Karpas-422 (cell line): ENCODE results near the gene SIL1. TPM values are rescaled to one million over a fixed set of nuclear protein-coding genes. Genes with fewer than 3 reads are reported as not detected.
"Not testable (repeated sequence)": the region's sequence is repeated elsewhere in the genome, so short reads cannot be mapped to it uniquely, and the experiment has no call there.

Experiments
- DNase-seq: peaks from one replicate; pipeline ENCODE4 v3.0.0-alpha.2; 2015
- H2AFZ ChIP-seq: fragments of 200-600 bp; sonication (generic); 2 replicates; pipeline ENCODE4 v1.6.1; 2014; ENCODE audit warnings: antibody characterized with exemption, low read length, mixed read lengths
- H3K27ac ChIP-seq: fragments of 200-600 bp; sonication (generic); 2 replicates; pipeline ENCODE4 v1.5.1; 2014; ENCODE audit warnings: mild to moderate bottlenecking, low read length, moderate library complexity
- H3K27me3 ChIP-seq: fragments of 200-600 bp; sonication (generic); 2 replicates; pipeline ENCODE4 v1.6.1; 2014; ENCODE audit warnings: low read length, mixed read lengths
- H3K36me3 ChIP-seq: fragments of 200-600 bp; sonication (generic); 2 replicates; pipeline ENCODE4 v1.6.1; 2014; ENCODE audit warnings: low read length, mixed read lengths; ENCODE audit not compliant: insufficient read depth
- H3K4me1 ChIP-seq: fragments of 200-600 bp; sonication (generic); 2 replicates; pipeline ENCODE4 v1.6.1; 2014; ENCODE audit warnings: mild to moderate bottlenecking, low read length, mixed read lengths
- H3K4me2 ChIP-seq: fragments of 200-600 bp; sonication (generic); 2 replicates; pipeline ENCODE4 v1.6.1; 2014; ENCODE audit warnings: low read length, low read depth, mild to moderate bottlenecking; ENCODE audit not compliant: poor library complexity, severe bottlenecking
- H3K4me3 ChIP-seq: fragments of 200-600 bp; sonication (generic); 2 replicates; pipeline ENCODE4 v1.5.1; 2014; ENCODE audit warnings: mild to moderate bottlenecking, antibody characterized with exemption, low read length, mixed read lengths
- H3K79me2 ChIP-seq: fragments of 200-600 bp; sonication (generic); 2 replicates; pipeline ENCODE4 v1.6.1; 2014; ENCODE audit warnings: mild to moderate bottlenecking, low read length, mixed read lengths
- H3K9ac ChIP-seq: fragments of 200-600 bp; sonication (generic); 2 replicates; pipeline ENCODE4 v1.6.0; 2014; ENCODE audit warnings: low read length
- H3K9me2 ChIP-seq: fragments of 200-600 bp; sonication (generic), shearing (Covaris generic); replicated peaks from 2 replicates; pipeline ENCODE4 v1.6.0; 2014; ENCODE audit warnings: mild to moderate bottlenecking, low read length, moderate library complexity; ENCODE audit not compliant: insufficient read depth
- H3K9me3 ChIP-seq: fragments of 300-700, 200-600 bp; sonication (generic); 2 replicates; pipeline ENCODE4 v1.6.1; 2014; ENCODE audit warnings: low read length, mixed read lengths
- H4K20me1 ChIP-seq: fragments of 200-600 bp; sonication (generic); 2 replicates; pipeline ENCODE4 v1.6.1; 2014; ENCODE audit warnings: mild to moderate bottlenecking, antibody characterized with exemption, low read length, low read depth; ENCODE audit not compliant: insufficient read depth
- total RNA-seq: library from RNA; depleted of rRNA; stranded (reverse); fragments of >200 nt; shearing (Covaris generic); gene quantifications from 2 replicates; pipeline ENCODE4 v1.2.3, GENCODE V29; 2014; ENCODE audit warnings: low replicate concordance

The SIL1 gene
- total RNA-seq, 1 experiment from 2014 or later: 10.7 TPM

DNA sequence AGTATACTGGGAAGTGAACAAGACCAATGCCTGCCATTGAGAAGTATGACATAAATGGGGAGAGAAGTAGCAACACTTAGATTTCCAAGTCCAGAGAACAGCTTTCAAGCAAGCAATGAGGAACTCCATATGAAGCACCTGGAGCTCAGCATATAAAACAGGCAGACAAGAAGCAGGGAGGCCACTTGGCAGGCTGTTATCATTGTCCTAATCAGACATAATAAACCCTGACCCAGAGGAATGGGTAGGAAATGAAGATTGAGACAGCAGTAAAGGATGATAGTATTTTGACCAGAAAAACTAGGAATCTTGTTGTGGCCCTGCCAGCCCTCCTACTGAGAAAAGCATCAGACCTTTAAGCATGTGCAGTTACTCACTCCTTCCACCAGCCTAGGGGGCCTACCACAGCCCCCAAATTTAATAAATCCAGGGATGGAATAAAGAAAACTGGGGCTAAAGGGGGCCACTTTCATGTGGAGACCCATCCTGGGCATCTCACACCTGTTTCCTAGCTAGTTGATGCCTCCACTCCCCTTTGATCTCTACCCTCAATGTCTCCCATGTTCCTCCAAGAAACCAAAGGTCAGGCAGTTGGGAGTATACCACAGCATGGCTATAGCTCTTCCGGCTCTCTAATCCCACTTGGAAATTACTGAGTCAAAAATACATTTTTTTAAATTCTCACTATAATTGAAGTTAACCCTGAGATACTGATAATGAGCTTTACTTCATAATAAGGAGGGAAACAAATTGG lies 135.1 kb downstream of the SIL1 start:
- no peaks in the 10 kb centered on the region for H3K36me3 ChIP-seq
- H3K27me3 ChIP-seq: no peaks in the 10 kb centered on the region

DNA sequence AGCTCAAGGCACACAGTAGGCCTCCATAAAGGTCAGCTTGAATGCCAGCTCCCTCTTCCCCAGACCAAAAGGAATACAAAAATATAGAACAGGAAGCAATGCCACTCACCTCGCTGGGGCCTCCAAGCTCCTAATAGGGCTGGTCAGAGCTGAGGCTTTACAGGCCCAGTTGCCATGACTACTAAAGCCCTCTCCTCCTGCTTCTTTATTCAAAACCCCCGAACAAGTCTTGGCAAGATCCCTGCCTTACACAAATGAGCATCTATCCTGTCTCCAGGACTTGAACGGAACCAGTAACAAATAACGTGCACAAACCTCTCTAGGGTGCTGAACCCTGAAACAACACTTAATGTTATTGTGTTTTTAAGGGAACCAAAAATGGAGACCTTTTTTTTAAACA lies 136.3 kb downstream of the SIL1 start:
- no peak for DNase-seq

More for the DNA sequence above, 135.1 kb downstream of the SIL1 start:
- Histone ChIP-seq H3K9me3 (no peaks in the 10 kb centered on the region), H3K9me2 (no peaks in the 10 kb centered on the region), H3K4me3 (no peak overlapping the region), H3K79me2 (no peaks in the 10 kb centered on the region), H3K9ac (no peak overlapping the region), H3K4me2 (no peak overlapping the region), H4K20me1 (peaks cover 3% of the 10 kb centered on the region; the same call in 1 of the 2 replicates), H3K27ac (no peak overlapping the region), H2AFZ (no peak overlapping the region), H3K4me1 (peaks cover 41% of the 10 kb centered on the region)
- no peak for DNase-seq

DNA sequence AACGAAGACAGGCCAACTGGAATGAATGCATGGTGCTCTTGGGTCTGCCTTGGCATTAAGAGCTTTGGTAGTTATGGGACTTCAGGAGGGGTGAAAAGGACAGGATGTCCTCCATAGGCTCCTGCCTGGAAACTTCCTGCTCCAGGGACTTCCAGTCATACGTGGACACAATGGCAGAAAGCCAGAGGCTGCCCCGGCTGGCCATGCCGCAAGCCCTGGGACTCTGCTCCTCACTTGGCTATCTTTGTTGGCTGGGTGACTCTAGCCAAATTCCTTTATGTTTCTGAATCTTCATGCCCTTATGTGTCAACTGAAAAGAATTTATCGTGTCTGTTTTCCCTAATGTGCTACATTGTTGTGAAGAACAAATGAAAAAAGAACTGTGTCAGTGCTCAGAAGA lies 136.9 kb downstream of the SIL1 start:
- Histone ChIP-seq H3K27ac (no peak overlapping the region), H3K9me3 (no peaks in the 10 kb centered on the region), H3K4me3 (no peak overlapping the region), H3K9ac (no peak overlapping the region), H3K4me2 (no peak overlapping the region), H3K79me2 (no peaks in the 10 kb centered on the region), H3K4me1 (peaks cover 24% of the 10 kb centered on the region), H3K27me3 (no peaks in the 10 kb centered on the region), H3K36me3 (no peaks in the 10 kb centered on the region), H3K9me2 (no peaks in the 10 kb centered on the region), H4K20me1 (peaks cover 3% of the 10 kb centered on the region; the same call in 1 of the 2 replicates), H2AFZ (no peak overlapping the region)
- no peak for DNase-seq

More for the DNA sequence above, 136.3 kb downstream of the SIL1 start:
- Histone ChIP-seq H3K27ac (no peak overlapping the region), H3K9me3 (no peaks in the 10 kb centered on the region), H3K4me1 (peaks cover 30% of the 10 kb centered on the region), H3K9me2 (no peaks in the 10 kb centered on the region), H3K4me2 (no peak overlapping the region), H4K20me1 (peaks cover 3% of the 10 kb centered on the region; the same call in 1 of the 2 replicates), H2AFZ (no peak overlapping the region), H3K4me3 (no peak overlapping the region), H3K79me2 (no peaks in the 10 kb centered on the region), H3K9ac (no peak overlapping the region), H3K27me3 (no peaks in the 10 kb centered on the region), H3K36me3 (no peaks in the 10 kb centered on the region)

DNA sequence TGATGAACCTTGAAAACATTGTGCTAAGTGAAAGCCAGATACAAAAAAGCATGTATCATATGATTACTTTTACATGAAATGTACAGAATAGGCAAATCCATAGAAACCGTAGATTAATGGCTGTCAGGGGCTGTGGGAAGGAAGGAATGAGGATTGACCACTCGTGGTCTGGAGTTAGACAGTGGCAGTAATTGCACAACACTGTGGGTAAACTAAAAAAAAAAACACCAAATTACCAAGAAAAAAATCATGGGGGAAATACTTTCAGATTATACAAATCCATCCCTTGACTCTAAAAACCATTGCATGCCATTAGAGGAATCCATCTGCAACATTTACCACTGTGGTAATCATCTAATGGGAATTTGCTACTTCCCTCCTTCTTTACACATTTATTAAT lies 140.0 kb downstream of the SIL1 start:
- Histone ChIP-seq H2AFZ (no peak overlapping the region), H3K36me3 (no peaks in the 10 kb centered on the region), H3K27me3 (no peaks in the 10 kb centered on the region), H3K9ac (no peak overlapping the region), H3K4me2 (no peak overlapping the region), H3K9me2 (no peaks in the 10 kb centered on the region), H3K4me1 (no peaks in the 10 kb centered on the region), H3K4me3 (no peak overlapping the region), H3K27ac (no peak overlapping the region), H3K9me3 (no peaks in the 10 kb centered on the region), H4K20me1 (0 out of 2 replicates have a peak, but pooled peaks cover 3% of the 10 kb centered on the region), H3K79me2 (no peaks in the 10 kb centered on the region)
- no peak for DNase-seq

DNA sequence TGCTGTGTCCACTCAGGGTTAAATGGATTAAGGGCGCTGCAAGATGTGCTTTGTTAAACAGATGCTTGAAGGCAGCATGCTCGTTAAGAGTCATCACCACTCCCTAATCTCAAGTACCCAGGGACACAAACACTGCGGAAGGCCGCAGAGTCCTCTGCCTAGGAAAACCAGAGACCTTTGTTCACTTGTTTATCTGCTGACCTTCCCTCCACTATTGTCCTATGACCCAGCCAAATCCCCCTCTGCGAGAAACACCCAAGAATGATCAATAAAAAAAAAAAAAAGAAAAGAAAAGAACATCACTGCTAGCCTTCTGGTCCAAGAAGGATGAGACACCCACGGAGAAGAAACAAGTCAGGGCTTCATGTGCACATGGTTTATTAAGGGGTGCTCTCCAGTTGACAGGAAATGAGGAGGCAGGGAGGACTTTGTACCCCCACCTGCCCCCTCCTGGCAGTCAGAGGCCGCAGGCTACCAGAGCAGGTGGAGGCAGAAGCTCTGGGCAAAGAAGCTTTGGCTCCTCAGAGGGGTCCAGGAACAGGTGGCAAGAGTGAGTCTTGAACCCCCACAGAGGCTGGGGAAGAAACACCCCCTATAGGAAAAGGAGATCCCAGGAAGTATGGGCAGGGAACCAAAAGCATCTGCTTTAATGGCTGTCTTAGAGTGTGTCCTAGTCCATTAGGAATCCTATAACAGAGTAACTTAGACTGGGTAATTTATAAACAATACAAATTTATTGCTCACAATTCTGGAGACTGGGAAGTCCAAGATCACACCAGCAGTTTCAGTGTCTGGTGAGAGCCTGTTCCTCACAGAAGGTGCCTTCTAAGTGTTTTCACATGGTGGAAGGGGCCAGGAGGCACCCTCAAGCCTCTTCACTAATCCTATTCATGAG lies 140.9 kb downstream of the SIL1 start:
- not testable (repeated sequence) for H3K4me1 ChIP-seq, H3K9me3 ChIP-seq, H3K79me2 ChIP-seq, H3K27ac ChIP-seq, H3K4me3 ChIP-seq, H3K4me2 ChIP-seq, H3K27me3 ChIP-seq, DNase-seq, H3K36me3 ChIP-seq, H3K9me2 ChIP-seq, H4K20me1 ChIP-seq, H2AFZ ChIP-seq, H3K9ac ChIP-seq

DNA sequence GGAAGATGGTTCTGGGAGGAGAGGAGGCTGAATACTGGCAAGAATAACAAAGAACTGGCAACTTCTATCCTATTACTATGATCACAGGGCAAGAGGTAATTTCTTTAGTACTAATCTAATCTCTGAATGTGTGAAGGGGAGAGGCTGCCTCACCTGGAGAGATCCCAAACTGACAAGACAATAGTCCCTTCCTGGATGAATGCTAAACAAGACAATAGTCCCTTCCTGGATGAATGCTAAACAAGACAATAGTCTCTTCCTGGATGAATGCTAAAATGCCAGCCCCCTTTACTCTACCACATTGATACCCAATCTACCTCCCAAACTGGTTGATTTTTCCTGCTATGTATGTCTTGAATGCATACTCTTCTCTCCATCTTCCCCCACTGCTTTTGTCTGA lies 145.2 kb downstream of the SIL1 start:
- Histone ChIP-seq H3K9me2 (no peaks in the 10 kb centered on the region), H3K79me2 (no peaks in the 10 kb centered on the region), H4K20me1 (no peaks in the 10 kb centered on the region)

DNA sequence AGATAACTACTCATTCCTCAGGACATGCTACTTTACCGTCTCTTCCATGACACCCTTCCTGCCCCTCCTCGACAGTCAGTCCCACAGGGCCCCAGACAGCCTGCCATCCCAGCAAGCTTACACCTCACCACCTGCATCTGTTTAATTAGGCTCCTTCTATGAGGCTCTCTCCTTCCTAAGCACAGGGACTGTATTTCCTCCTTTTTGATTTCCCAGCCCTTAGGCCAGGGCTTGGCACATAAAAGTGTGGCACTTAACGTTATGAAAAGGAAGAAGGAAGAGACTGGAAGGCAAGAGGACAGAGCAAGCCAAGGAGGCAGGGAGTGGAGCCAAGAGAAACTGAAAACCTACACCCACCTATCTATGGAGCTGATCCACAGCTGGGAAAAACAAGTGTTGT lies 146.8 kb downstream of the SIL1 start:
- Histone ChIP-seq H3K9me3 (no peaks in the 10 kb centered on the region), H3K79me2 (no peaks in the 10 kb centered on the region), H3K9me2 (no peaks in the 10 kb centered on the region), H3K27ac (no peak overlapping the region), H3K27me3 (no peaks in the 10 kb centered on the region), H3K4me1 (no peaks in the 10 kb centered on the region), H3K36me3 (no peaks in the 10 kb centered on the region), H3K4me2 (no peak overlapping the region), H3K4me3 (no peak overlapping the region), H4K20me1 (no peaks in the 10 kb centered on the region), H3K9ac (no peak overlapping the region), H2AFZ (no peak overlapping the region)
- no peak for DNase-seq

More for the DNA sequence above, 145.2 kb downstream of the SIL1 start:
- Histone ChIP-seq H3K4me2 (no peak overlapping the region), H3K9ac (no peak overlapping the region), H2AFZ (no peak overlapping the region), H3K27ac (no peak overlapping the region), H3K9me3 (no peaks in the 10 kb centered on the region), H3K4me1 (no peaks in the 10 kb centered on the region), H3K36me3 (no peaks in the 10 kb centered on the region), H3K4me3 (no peak overlapping the region), H3K27me3 (no peaks in the 10 kb centered on the region)
- DNase-seq: no peak

DNA sequence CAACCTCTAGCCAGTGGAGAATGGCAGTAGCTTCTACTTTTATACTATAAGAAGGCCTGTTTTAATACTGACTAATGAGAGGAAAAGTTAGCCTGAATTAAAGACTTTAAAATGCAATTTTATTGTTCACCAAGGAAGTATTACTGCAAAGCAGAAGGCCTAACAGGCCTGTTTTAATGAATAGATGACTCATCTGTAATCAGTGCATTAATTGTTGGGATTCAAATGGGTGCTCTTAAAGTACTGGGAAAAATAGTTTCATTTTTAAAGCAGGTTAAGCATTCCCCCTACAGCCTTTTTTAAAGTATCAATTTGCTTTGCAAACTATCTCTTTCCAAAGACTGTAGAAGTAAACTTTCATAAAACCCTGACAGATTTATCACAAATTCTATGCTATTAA lies 147.7 kb downstream of the SIL1 start:
- no peaks in the 10 kb centered on the region for H3K36me3 ChIP-seq
- no peak overlapping the region for H3K9ac ChIP-seq
- no peaks in the 10 kb centered on the region for H4K20me1 ChIP-seq
- H2AFZ ChIP-seq: no peak overlapping the region
- H3K9me3 ChIP-seq: no peaks in the 10 kb centered on the region
- no peak overlapping the region for H3K27ac ChIP-seq
- no peaks in the 10 kb centered on the region for H3K79me2 ChIP-seq
- no peaks in the 10 kb centered on the region for H3K4me1 ChIP-seq
- no peak overlapping the region for H3K4me2 ChIP-seq
- DNase-seq: no peak
- no peaks in the 10 kb centered on the region for H3K27me3 ChIP-seq
- no peak overlapping the region for H3K4me3 ChIP-seq
- H3K9me2 ChIP-seq: no peaks in the 10 kb centered on the region
